SK-N-MC (cell line): Measurements from ENCODE around the gene MBD3L3.

Experiments
- EZH2 ChIP-seq: fragments of 200-600 bp; sonication (generic); IDR thresholded peaks from one replicate; pipeline ENCODE4 v1.6.1; 2017; ENCODE audit warnings: antibody characterized with exemption
- FOXP2 ChIP-seq: optimal IDR thresholded peaks from 2 replicates; pipeline ENCODE3; 2011; ENCODE audit warnings: mild to moderate bottlenecking, moderate library complexity; ENCODE audit not compliant: insufficient read depth; ENCODE audit errors: extremely low read length, control extremely low read depth
- POLR2AphosphoS5 ChIP-seq: IDR thresholded peaks from 2 replicates; pipeline ENCODE4 v1.6.1; 2012; ENCODE audit warnings: mild to moderate bottlenecking, low read depth, low read length, borderline replicate concordance

GRCh38 chr19:7010722-7011593, 47.5 kb downstream of the MBD3L3 start:
- no peak for TF ChIP-seq POLR2AphosphoS5
- TF ChIP-seq EZH2, result no peak
- no peak for TF ChIP-seq FOXP2
